Measurements from ENCODE around the gene IL16.

GRCh38 chr15:81199031-81199779, 2.5 kb downstream of the IL16 start:
- TF ChIP-seq CTCF (IDR thresholded peaks at IDR 0.05) = no peak
- no peak for TF ChIP-seq POLR2A (IDR thresholded peaks at IDR 0.05)
